ENCODE results near the gene VAMP7.

The VAMP7 gene

DNA sequence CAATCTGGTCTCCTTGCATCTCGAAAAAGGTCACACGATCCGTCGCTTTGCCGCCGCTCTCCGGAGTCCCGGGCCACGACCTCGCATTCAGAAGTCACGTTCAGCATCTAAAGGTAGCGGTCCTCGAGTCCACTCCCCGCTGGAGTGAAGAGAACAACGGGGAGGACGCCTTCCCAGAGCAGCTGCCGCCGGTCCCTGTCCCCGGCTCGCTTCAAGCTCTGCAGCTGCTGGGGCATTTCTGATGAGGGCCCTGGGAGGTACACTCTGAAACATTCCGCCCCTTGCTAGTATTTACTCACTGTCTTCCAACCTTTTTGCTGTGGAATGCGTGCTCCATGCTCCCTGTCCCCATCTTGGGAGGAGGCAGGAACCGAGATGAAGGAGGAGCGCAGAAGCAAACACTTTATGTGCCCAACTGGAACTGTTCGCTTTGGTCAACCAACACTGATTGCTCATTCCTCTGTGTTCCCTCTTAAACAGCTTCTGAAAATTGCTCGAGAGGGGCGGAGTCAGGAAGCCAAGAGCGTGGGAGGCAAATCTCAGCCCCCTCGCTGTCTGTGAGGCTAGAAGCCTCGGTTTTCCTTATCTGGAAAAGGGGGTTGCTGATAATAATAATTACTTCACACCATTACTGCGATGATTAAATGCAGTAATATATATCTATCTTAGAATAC is 6.4 kb upstream of the VAMP7 start:
- H3K4me1 ChIP-seq (ENCODE audit: low read depth, poor library complexity, severe bottlenecking) = no peaks in the 10 kb centered on the region
- no peaks in the 10 kb centered on the region for H3K79me2 ChIP-seq (ENCODE audit: insufficient read depth, low read depth)
- H3K27me3 ChIP-seq (ENCODE audit: insufficient read depth, low read depth) = no peaks in the 10 kb centered on the region
- H4K20me1 ChIP-seq (ENCODE audit: insufficient read depth) = no peaks in the 10 kb centered on the region
- no peaks in the 10 kb centered on the region for H3K36me3 ChIP-seq (ENCODE audit: insufficient read depth)
- no peak overlapping the region for H3K4me2 ChIP-seq
- no peak overlapping the region for H2AFZ ChIP-seq (ENCODE audit: low read depth)
- TF ChIP-seq, protein P1, sequence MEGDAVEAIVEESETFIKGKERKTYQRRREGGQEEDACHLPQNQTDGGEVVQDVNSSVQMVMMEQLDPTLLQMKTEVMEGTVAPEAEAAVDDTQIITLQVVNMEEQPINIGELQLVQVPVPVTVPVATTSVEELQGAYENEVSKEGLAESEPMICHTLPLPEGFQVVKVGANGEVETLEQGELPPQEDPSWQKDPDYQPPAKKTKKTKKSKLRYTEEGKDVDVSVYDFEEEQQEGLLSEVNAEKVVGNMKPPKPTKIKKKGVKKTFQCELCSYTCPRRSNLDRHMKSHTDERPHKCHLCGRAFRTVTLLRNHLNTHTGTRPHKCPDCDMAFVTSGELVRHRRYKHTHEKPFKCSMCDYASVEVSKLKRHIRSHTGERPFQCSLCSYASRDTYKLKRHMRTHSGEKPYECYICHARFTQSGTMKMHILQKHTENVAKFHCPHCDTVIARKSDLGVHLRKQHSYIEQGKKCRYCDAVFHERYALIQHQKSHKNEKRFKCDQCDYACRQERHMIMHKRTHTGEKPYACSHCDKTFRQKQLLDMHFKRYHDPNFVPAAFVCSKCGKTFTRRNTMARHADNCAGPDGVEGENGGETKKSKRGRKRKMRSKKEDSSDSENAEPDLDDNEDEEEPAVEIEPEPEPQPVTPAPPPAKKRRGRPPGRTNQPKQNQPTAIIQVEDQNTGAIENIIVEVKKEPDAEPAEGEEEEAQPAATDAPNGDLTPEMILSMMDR (conservative IDR thresholded peaks at IDR 0.05; ENCODE audit: low read depth, low read length) = no peak
- H3K27ac ChIP-seq = no peak overlapping the region
- no peak overlapping the region for H3K4me3 ChIP-seq (IDR thresholded peaks at IDR 0.05; ENCODE audit: insufficient read depth, low read depth, low read length)
- H3K9ac ChIP-seq = no peak overlapping the region

DNA sequence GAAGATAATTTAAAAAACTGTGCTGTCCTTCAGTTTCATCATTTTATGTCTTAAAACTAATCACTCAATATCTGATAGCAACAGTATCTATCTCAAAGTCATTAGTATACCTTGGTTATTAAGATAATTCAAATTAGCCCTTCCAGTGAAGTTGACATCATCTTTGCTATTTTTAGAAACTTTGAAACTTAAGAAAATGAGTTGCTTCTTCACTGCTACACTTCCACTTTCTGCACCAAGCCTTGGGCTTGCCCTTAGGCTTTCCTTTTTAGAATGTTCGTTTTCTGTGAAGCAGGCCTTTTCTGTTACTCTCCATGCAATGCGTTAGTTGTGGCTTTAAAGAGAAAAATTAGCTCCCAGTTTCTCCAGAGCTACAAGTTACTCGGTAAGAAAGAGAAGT is 4.4 kb upstream of the VAMP7 start:
- Histone ChIP-seq H3K4me3 (IDR thresholded peaks at IDR 0.05; ENCODE audit: insufficient read depth, low read depth, low read length) (no peak overlapping the region), H2AFZ (ENCODE audit: low read depth) (no peak overlapping the region), H3K9ac (no peak overlapping the region), H3K27ac (no peak overlapping the region), H4K20me1 (ENCODE audit: insufficient read depth) (no peaks in the 10 kb centered on the region), H3K4me2 (no peak overlapping the region), H3K4me1 (ENCODE audit: low read depth, poor library complexity, severe bottlenecking) (no peaks in the 10 kb centered on the region), H3K36me3 (ENCODE audit: insufficient read depth) (no peaks in the 10 kb centered on the region), H3K79me2 (ENCODE audit: insufficient read depth, low read depth) (peaks cover 2% of the 10 kb centered on the region), H3K27me3 (ENCODE audit: insufficient read depth, low read depth) (no peaks in the 10 kb centered on the region)
- TF ChIP-seq, protein P1 (conservative IDR thresholded peaks at IDR 0.05; ENCODE audit: low read depth, low read length) = no peak

DNA sequence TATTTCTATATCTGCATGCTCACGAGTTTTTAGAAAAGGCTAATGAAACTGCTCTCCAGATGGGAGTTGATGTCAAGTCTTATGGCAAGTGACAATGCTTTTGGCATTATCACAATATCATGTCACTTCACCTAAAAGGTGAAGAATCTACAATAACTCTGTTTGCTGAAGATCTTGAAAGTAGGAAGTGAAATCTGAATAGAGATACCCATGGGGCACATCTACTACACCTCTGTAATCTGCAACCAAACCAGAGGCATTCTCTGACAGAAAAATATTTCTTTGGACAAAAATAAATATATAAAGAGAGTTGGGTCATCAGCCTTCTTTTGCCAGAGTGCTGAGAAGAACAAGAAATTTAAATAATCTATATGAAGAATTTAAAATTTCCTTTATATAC is 3.9 kb upstream of the VAMP7 start:
- H3K27me3 ChIP-seq (ENCODE audit: insufficient read depth, low read depth) = no peaks in the 10 kb centered on the region
- H3K9ac ChIP-seq = no peak overlapping the region
- H3K4me2 ChIP-seq = no peak overlapping the region
- no peak overlapping the region for H3K4me3 ChIP-seq (IDR thresholded peaks at IDR 0.05; ENCODE audit: insufficient read depth, low read depth, low read length)
- no peaks in the 10 kb centered on the region for H3K36me3 ChIP-seq (ENCODE audit: insufficient read depth)
- H4K20me1 ChIP-seq (ENCODE audit: insufficient read depth) = no peaks in the 10 kb centered on the region
- H3K79me2 ChIP-seq (ENCODE audit: insufficient read depth, low read depth) = peaks cover 8% of the 10 kb centered on the region
- H2AFZ ChIP-seq (ENCODE audit: low read depth) = no peak overlapping the region
- no peak overlapping the region for H3K27ac ChIP-seq
- TF ChIP-seq, protein P1 (conservative IDR thresholded peaks at IDR 0.05; ENCODE audit: low read depth, low read length) = no peak
- H3K4me1 ChIP-seq (ENCODE audit: low read depth, poor library complexity, severe bottlenecking) = peaks cover 5% of the 10 kb centered on the region

DNA sequence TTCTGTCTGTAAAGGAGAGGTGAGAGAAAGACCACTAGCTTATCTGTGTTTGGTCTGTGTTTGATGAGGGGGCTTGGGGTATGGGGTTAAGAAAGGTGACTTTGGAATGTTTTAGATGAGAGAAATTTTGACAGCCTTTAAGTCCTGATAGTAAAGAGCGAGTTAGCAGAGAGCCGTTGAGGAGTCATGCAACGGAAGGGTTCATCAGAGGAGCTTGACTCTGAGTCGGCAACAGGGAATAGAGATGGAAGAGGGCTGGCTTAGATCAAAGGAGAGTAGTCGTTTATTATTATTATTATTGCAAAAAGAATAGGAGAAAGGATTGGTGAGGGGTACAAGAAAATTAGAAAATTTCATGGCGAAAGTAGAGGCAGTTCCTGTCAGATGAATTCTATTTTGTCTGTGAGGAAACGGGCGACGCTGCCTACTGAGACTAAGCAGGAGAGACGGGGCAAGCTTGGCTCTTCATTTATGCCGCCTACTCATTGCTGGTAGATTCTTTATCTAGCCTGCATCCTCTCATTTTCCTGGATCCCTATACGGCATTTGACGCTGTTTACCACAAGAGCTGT is 473 bp upstream of the VAMP7 start:
- no peak overlapping the region for H3K4me3 ChIP-seq (IDR thresholded peaks at IDR 0.05; ENCODE audit: insufficient read depth, low read depth, low read length)
- peak overlapping the region; percentile 91 for H2AFZ ChIP-seq (ENCODE audit: low read depth)
- H3K79me2 ChIP-seq (ENCODE audit: insufficient read depth, low read depth) = peaks cover 17% of the 10 kb centered on the region
- H3K27me3 ChIP-seq (ENCODE audit: insufficient read depth, low read depth) = no peaks in the 10 kb centered on the region
- no peaks in the 10 kb centered on the region for H4K20me1 ChIP-seq (ENCODE audit: insufficient read depth)
- H3K9ac ChIP-seq = peak overlapping the region; percentile 70; the same call in 1 of the 2 replicates
- H3K36me3 ChIP-seq (ENCODE audit: insufficient read depth) = no peaks in the 10 kb centered on the region
- peak overlapping the region; percentile 68 for H3K4me2 ChIP-seq
- H3K27ac ChIP-seq = no peak overlapping the region
- H3K4me1 ChIP-seq (ENCODE audit: low read depth, poor library complexity, severe bottlenecking) = peaks cover 6% of the 10 kb centered on the region
- TF ChIP-seq, protein P1 (conservative IDR thresholded peaks at IDR 0.05; ENCODE audit: low read depth, low read length) = no peak

All from KMS-11 (cell line).